GM13976 (cell line): ENCODE results near the gene POU6F2.

Experiments used
- DNase-seq: peaks from one replicate; pipeline ENCODE4 v3.0.0; 2012; ENCODE audit warnings: low spot score
- in situ Hi-C: fragments of 300-500 bp; cut with MboI; formaldehyde crosslinking; loops from one replicate; pipeline ENCODE4 v1.12.0; 2022; ENCODE audit warnings: low sequenced_read_pairs, mixed read lengths, inconsistent platforms; ENCODE audit not compliant: unreplicated experiment
- TF ChIP-seq, protein P1 (sequence below): IDR thresholded peaks from 2 replicates; pipeline ENCODE4 v1.5.1; 2012; ENCODE audit warnings: borderline replicate concordance, mild to moderate bottlenecking; ENCODE audit not compliant: insufficient read depth; ENCODE audit errors: extremely low read depth, missing control alignments, control extremely low read depth

The POU6F2 gene

DNA sequence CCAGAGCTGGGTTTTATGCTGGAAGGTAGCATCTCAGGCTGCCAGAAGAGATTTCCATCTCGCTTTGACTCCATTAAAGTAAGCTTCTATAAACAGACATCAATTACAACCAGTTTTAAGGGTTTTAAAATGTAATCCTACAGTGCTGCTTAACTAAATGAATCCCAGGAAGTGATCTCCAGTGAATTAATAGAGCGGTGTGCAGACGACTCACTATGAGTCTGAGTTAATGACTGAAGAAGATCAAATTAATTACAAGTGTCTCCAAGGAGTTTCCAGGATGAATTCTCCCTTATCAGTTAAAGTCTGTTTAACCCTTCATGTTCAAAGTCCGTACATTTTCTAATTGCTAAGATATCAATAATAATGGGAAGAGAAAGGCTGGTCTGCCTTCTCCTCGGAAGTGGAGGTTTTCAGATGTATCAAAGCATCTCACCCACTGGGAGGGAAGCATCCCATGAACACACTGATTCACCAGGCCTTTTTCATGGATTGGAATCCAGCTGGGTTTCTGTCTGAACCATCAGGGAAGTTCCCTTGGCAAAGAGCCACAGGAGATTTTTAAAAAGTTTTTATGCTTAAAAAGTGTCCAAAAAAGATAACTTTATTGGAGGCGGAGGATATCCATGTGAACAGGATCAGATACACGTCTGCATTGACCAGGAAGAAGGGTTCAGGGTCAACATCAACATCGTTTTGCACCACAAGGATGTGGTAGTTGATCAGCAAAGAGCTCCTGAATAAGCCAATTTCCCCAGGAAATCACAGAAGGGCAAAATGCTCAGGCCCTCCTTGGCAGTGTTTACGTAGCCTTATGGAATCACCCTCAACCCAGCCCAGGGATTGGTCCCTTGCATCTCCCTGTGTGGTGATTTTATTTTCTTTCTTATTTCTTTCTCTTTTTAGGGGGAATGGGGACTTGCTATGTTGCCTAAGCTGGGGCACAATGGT lies 288.2 kb downstream of the POU6F2 start:
- in situ Hi-C loops = no loop called here
- DNase-seq = no peak
- TF ChIP-seq, protein P1, sequence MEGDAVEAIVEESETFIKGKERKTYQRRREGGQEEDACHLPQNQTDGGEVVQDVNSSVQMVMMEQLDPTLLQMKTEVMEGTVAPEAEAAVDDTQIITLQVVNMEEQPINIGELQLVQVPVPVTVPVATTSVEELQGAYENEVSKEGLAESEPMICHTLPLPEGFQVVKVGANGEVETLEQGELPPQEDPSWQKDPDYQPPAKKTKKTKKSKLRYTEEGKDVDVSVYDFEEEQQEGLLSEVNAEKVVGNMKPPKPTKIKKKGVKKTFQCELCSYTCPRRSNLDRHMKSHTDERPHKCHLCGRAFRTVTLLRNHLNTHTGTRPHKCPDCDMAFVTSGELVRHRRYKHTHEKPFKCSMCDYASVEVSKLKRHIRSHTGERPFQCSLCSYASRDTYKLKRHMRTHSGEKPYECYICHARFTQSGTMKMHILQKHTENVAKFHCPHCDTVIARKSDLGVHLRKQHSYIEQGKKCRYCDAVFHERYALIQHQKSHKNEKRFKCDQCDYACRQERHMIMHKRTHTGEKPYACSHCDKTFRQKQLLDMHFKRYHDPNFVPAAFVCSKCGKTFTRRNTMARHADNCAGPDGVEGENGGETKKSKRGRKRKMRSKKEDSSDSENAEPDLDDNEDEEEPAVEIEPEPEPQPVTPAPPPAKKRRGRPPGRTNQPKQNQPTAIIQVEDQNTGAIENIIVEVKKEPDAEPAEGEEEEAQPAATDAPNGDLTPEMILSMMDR = no peak

DNA sequence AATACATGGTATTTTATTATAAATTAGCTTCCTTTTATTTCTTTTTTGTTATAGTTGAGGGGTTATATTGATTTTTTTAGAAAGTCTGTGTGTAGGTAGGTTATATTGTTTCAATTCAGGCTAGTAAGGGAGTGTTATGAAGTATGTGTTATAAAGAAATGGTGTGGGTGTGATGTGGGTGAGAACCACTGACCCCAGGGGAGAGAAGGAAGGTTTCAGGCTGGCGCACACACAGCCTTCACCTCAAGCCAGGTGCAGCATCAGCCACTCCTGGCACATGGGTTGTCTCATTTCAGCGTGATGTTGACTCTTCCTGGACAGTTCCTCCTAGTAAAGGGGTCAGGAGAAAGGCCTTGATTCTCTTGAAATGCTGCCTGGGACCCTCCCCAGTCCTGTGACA lies 291.3 kb downstream of the POU6F2 start:
- TF ChIP-seq, protein P1 = no peak
- no peak for DNase-seq
- in situ Hi-C loops = no loop called here

DNA sequence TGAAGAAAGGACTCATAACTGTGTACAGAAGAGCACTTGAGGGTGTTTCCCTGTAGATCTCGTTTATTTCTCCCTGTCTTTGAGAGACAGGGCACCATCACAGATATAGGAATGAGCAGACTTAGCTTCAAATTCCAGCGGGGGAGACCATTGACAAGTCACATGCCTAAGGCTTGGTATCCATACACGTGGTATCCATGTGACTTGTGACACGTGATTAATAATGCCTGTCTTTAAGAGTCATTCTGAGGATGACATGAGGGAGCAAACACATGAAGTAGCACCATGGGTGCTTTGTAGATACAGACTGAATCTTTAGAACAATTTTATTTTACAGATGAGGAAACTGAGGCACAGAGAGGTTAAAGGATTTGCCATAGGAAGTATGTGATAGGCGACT lies 292.3 kb downstream of the POU6F2 start:
- in situ Hi-C loops = no loop called here
- TF ChIP-seq, protein P1 = no peak
- DNase-seq = no peak

DNA sequence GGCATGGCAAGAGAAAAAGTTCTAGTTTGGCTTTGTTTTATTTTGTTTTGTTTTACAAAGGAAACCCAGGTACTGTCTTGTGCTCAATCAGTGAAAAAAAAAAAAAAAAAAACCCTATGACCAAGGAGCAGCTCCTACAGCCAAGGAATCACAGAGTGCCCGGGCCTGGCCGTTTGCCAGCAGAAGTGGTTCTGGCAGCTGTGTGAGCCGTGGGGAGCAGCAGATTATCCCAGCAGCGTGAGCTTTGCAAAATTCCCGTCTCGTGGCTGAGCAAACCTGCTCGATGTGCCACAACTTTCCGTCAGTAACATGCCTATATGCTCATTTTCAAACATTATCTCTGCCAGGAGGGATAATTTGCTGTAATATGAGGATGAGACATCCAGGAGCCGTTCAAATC lies 293.7 kb downstream of the POU6F2 start:
- in situ Hi-C loops = no loop called here
- no peak for DNase-seq
- TF ChIP-seq, protein P1 = no peak

DNA sequence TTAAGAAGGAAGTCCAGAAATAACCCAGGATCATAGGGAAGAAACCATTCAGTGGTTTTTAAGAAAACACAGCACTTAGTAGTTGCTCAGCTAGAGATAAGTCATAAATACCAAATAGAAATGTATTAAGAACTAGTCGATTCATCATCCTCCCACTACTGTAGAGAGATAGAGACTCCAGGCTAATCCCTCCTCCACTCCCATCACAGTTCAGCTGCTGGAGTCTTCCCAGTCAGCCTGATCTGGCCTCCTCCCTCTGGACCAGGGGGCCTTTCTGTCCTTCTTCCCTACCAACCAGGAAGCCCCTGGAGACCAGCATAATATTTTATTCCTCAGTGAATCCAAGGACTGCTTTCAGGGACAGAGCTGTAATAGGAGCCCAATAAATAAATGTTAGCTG lies 294.4 kb downstream of the POU6F2 start:
- in situ Hi-C loops = no loop called here
- no peak for DNase-seq
- TF ChIP-seq, protein P1 = no peak

DNA sequence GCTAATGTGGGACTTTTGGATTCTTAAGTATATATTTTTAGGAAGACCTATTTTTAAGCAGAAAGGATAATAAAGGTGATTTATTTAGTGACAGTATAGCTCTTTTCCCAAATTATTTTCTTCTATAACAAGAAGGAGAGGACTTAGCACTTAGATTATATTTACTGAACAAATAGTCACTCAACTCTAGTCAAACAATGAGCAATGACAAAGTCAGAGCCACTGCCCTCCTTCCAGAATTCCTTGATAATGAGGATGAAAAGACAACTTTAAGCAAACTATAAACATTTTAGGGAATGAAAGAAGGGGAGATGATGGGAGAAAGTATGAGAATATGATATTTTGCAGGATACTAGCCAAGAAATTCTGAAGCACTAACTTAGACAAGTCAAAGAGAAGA lies 295.0 kb downstream of the POU6F2 start:
- DNase-seq = no peak
- in situ Hi-C loops = no loop called here
- TF ChIP-seq, protein P1 = no peak
